GM11168 (cell line): ENCODE results near the gene NTM.

Experiments
- in situ Hi-C: fragments of 300-500 bp; cut with MboI; formaldehyde crosslinking; loops from one replicate; pipeline ENCODE4 v1.12.0; 2022; ENCODE audit warnings: low sequenced_read_pairs; ENCODE audit not compliant: unreplicated experiment

The NTM gene

GRCh38 chr11:131458421-131458820 lies 88.0 kb downstream of the NTM start:
- in situ Hi-C loops, result no loop called here

GRCh38 chr11:131460931-131461330 lies 90.5 kb downstream of the NTM start:
- in situ Hi-C loops, result no loop called here

- in situ Hi-C loops, result no loop called here
These were observed 92.2 kb downstream of the NTM start for GRCh38 chr11:131462622-131463021.

- in situ Hi-C loops, result no loop called here
These were observed 92.7 kb downstream of the NTM start for GRCh38 chr11:131463162-131463561.

GRCh38 chr11:131463649-131464425 lies 93.4 kb downstream of the NTM start:
- in situ Hi-C loops, result no loop called here

GRCh38 chr11:131464461-131464860 lies 94.0 kb downstream of the NTM start:
- in situ Hi-C loops, result no loop called here

- in situ Hi-C loops, result no loop called here
These were observed 94.6 kb downstream of the NTM start for GRCh38 chr11:131465039-131465438.

GRCh38 chr11:131465746-131466145 lies 95.3 kb downstream of the NTM start:
- in situ Hi-C loops, result no loop called here

- in situ Hi-C loops, result no loop called here
These were observed 97.4 kb downstream of the NTM start for GRCh38 chr11:131467645-131468394.

GRCh38 chr11:131468565-131468964 lies 98.2 kb downstream of the NTM start:
- in situ Hi-C loops, result no loop called here

- in situ Hi-C loops, result no loop called here
These were observed 100.0 kb downstream of the NTM start for GRCh38 chr11:131470216-131470925.

GRCh38 chr11:131471976-131472375 lies 101.6 kb downstream of the NTM start:
- in situ Hi-C loops, result no loop called here

GRCh38 chr11:131474947-131475346 lies 104.5 kb downstream of the NTM start:
- in situ Hi-C loops, result no loop called here

GRCh38 chr11:131476266-131476665 lies 105.9 kb downstream of the NTM start:
- in situ Hi-C loops, result no loop called here

- in situ Hi-C loops, result no loop called here
These were observed 107.9 kb downstream of the NTM start for GRCh38 chr11:131478341-131478740.

- in situ Hi-C loops, result no loop called here
These were observed 110.9 kb downstream of the NTM start for GRCh38 chr11:131481303-131481702.

- in situ Hi-C loops, result no loop called here
These were observed 111.6 kb downstream of the NTM start for GRCh38 chr11:131481971-131482370.

- in situ Hi-C loops, result no loop called here
These were observed 113.0 kb downstream of the NTM start for GRCh38 chr11:131483453-131483852.

GRCh38 chr11:131483877-131484276 lies 113.5 kb downstream of the NTM start:
- in situ Hi-C loops, result no loop called here

GRCh38 chr11:131486100-131486499 lies 115.7 kb downstream of the NTM start:
- in situ Hi-C loops, result no loop called here
